ENCODE measurements around the gene NFYA. TPM values are rescaled to one million over a fixed set of nuclear protein-coding genes. Genes with fewer than 3 reads are reported as not detected.

Gene NFYA
- total RNA-seq, result 10 to 100 TPM; 10.9 to 43.6 (median 18.4) TPM

GRCh38 chr6:41072836-41073202 lies at the start of gene NFYA:
Gene NFYA (plus strand): TSS chr6:41072974. CDS start chr6:41079090, 6,116 bp downstream.
- Histone ChIP-seq H3K4me1 (peaks cover 0 to 12% of the 10 kb centered on the region in 2 donors), H3K27me3 (no peaks in the 10 kb centered on the region), H3K27ac (peak within 1 kb of the TSS; percentile 97 to 100), H3K36me3 (no peaks in the 10 kb centered on the region), H3K4me3 (peak within 1 kb of the TSS; percentile 68 to 94), H3K9me3 (no peaks in the 10 kb centered on the region)
- TF ChIP-seq CTCF (IDR thresholded peaks at IDR 0.05), result no peak
- TF ChIP-seq POLR2A (IDR thresholded peaks at IDR 0.05), result peak in 1 of 2 donors; percentile 89
- intact Hi-C loops (cut with DNase I; ENCODE audit: low total_unique reads), result no loop called here
- DNase-seq, result no peak

- Histone ChIP-seq H3K4me1 (no peaks in the 10 kb centered on the region), H3K9me3 (no peaks in the 10 kb centered on the region), H3K36me3 (no peaks in the 10 kb centered on the region), H3K27ac (no peak overlapping the region), H3K27me3 (no peaks in the 10 kb centered on the region), H3K4me3 (no peak overlapping the region)
- intact Hi-C loops (cut with DNase I; ENCODE audit: low total_unique reads), result no loop called here
- TF ChIP-seq CTCF (IDR thresholded peaks at IDR 0.05), result no peak
- no peak for TF ChIP-seq POLR2A (IDR thresholded peaks at IDR 0.05)
- DNase-seq, result no peak
Measured at GRCh38 chr6:41023114-41023513, 49.7 kb upstream of the NFYA start.

- Histone ChIP-seq H3K27me3 (no peaks in the 10 kb centered on the region), H3K4me3 (no peak overlapping the region), H3K4me1 (no peaks in the 10 kb centered on the region), H3K9me3 (no peaks in the 10 kb centered on the region), H3K36me3 (no peaks in the 10 kb centered on the region), H3K27ac (no peak overlapping the region)
- intact Hi-C loops (cut with DNase I; ENCODE audit: low total_unique reads), result no loop called here
- no peak for TF ChIP-seq CTCF (IDR thresholded peaks at IDR 0.05)
- no peak for TF ChIP-seq POLR2A (IDR thresholded peaks at IDR 0.05)
- DNase-seq, result no peak
Measured at GRCh38 chr6:41025966-41026530, 46.7 kb upstream of the NFYA start.

GRCh38 chr6:41027241-41027640 lies 45.5 kb upstream of the NFYA start:
- intact Hi-C loops (cut with DNase I; ENCODE audit: low total_unique reads), result no loop called here
- Histone ChIP-seq H3K4me1 (no peaks in the 10 kb centered on the region), H3K27ac (peak overlapping the region; percentile 8 to 81), H3K4me3 (peak overlapping the region in 1 of 2 donors; percentile 42), H3K27me3 (no peaks in the 10 kb centered on the region), H3K9me3 (no peaks in the 10 kb centered on the region), H3K36me3 (no peaks in the 10 kb centered on the region)
- DNase-seq, result no peak
- no peak for TF ChIP-seq POLR2A (IDR thresholded peaks at IDR 0.05)
- no peak for TF ChIP-seq CTCF (IDR thresholded peaks at IDR 0.05)

GRCh38 chr6:41027799-41028560 lies 44.8 kb upstream of the NFYA start:
- Histone ChIP-seq H3K27me3 (no peaks in the 10 kb centered on the region), H3K9me3 (no peaks in the 10 kb centered on the region), H3K27ac (peak overlapping the region; percentile 41 to 81), H3K4me3 (peak overlapping the region; percentile 33 to 42), H3K4me1 (no peaks in the 10 kb centered on the region), H3K36me3 (no peaks in the 10 kb centered on the region)
- TF ChIP-seq CTCF (IDR thresholded peaks at IDR 0.05) (peak; percentile 99), POLR2A (IDR thresholded peaks at IDR 0.05) (peak in 1 of 2 donors; percentile 24)
- peak; percentile 70 to 89 for DNase-seq
- intact Hi-C loops (cut with DNase I; ENCODE audit: low total_unique reads), result no loop called here

Data from uterus (tissue), 4 donors.